ENCODE measurements around the gene CNGB1.
"Not testable (repeated sequence)": the region's sequence is repeated elsewhere in the genome, so short reads cannot be mapped to it uniquely, and the experiment has no call there.

The CNGB1 gene

GRCh38 chr16:57871456-57871855, 99.5 kb downstream of the CNGB1 start:
- FAIRE-seq (no peak), DNase-seq (ENCODE audit: insufficient read length, low spot score) (no peak)

GRCh38 chr16:57870753-57871454, 100.0 kb downstream of the CNGB1 start:
- FAIRE-seq (no peak), DNase-seq (ENCODE audit: insufficient read length, low spot score) (no peak)

GRCh38 chr16:57868913-57869520, 101.9 kb downstream of the CNGB1 start:
- no peak for FAIRE-seq

GRCh38 chr16:57867000-57867561, 103.8 kb downstream of the CNGB1 start:
- FAIRE-seq (no peak), DNase-seq (ENCODE audit: insufficient read length, low spot score) (no peak)

More at GRCh38 chr16:57868913-57869520, 101.9 kb downstream of the CNGB1 start:
- DNase-seq (ENCODE audit: insufficient read length, low spot score): no peak

- FAIRE-seq: no peak
- no peak for DNase-seq (ENCODE audit: insufficient read length, low spot score)
These were observed 104.4 kb downstream of the CNGB1 start for GRCh38 chr16:57866529-57866918.

- FAIRE-seq (no peak), DNase-seq (ENCODE audit: insufficient read length, low spot score) (no peak)
These were observed 105.0 kb downstream of the CNGB1 start for GRCh38 chr16:57865746-57866528.

- FAIRE-seq (no peak), DNase-seq (ENCODE audit: insufficient read length, low spot score) (no peak)
These were observed 107.3 kb downstream of the CNGB1 start for GRCh38 chr16:57863434-57864160.

GRCh38 chr16:57862698-57863433, 108.1 kb downstream of the CNGB1 start:
- DNase-seq (ENCODE audit: insufficient read length, low spot score) (no peak), FAIRE-seq (no peak)

- DNase-seq (ENCODE audit: insufficient read length, low spot score) (no peak), FAIRE-seq (no peak)
These were observed 111.6 kb downstream of the CNGB1 start for GRCh38 chr16:57859331-57859730.

- FAIRE-seq: no peak
These were observed 112.3 kb downstream of the CNGB1 start for GRCh38 chr16:57858635-57859034.

GRCh38 chr16:57857991-57858390, 112.9 kb downstream of the CNGB1 start:
- DNase-seq (ENCODE audit: insufficient read length, low spot score); FAIRE-seq: not testable (repeated sequence)

More at GRCh38 chr16:57858635-57859034, 112.3 kb downstream of the CNGB1 start:
- no peak for DNase-seq (ENCODE audit: insufficient read length, low spot score)

- DNase-seq (ENCODE audit: insufficient read length, low spot score) (no peak), FAIRE-seq (no peak)
These were observed 115.7 kb downstream of the CNGB1 start for GRCh38 chr16:57855188-57855587.

GRCh38 chr16:57852189-57852588, 118.7 kb downstream of the CNGB1 start:
- no peak for FAIRE-seq
- no peak for DNase-seq (ENCODE audit: insufficient read length, low spot score)

GRCh38 chr16:57848181-57848580, 122.7 kb downstream of the CNGB1 start:
- FAIRE-seq (no peak), DNase-seq (ENCODE audit: insufficient read length, low spot score) (no peak)

GRCh38 chr16:57846931-57847330, 124.0 kb downstream of the CNGB1 start:
- FAIRE-seq; DNase-seq (ENCODE audit: insufficient read length, low spot score): not testable (repeated sequence)

- no peak for DNase-seq (ENCODE audit: insufficient read length, low spot score)
- FAIRE-seq: no peak
These were observed 124.7 kb downstream of the CNGB1 start for GRCh38 chr16:57846078-57846697.

- DNase-seq (ENCODE audit: insufficient read length, low spot score) (no peak), FAIRE-seq (no peak)
These were observed 125.8 kb downstream of the CNGB1 start for GRCh38 chr16:57845115-57845514.

GRCh38 chr16:57844416-57845030, 126.4 kb downstream of the CNGB1 start:
- no peak for DNase-seq (ENCODE audit: insufficient read length, low spot score)
- FAIRE-seq: no peak

- FAIRE-seq (no peak), DNase-seq (ENCODE audit: insufficient read length, low spot score) (no peak)
These were observed 127.5 kb downstream of the CNGB1 start for GRCh38 chr16:57843400-57843799.
